NB4 (cell line): ENCODE measurements around the gene CAPRIN1.

Experiments
- MYC ChIP-seq: IDR thresholded peaks from 2 replicates; pipeline ENCODE4 v1.6.1; 2011; ENCODE audit warnings: low read depth, low read length
- POLR2A ChIP-seq: IDR thresholded peaks from 2 replicates; pipeline ENCODE4 v1.6.1; 2011; ENCODE audit warnings: mild to moderate bottlenecking; ENCODE audit not compliant: insufficient read length; ENCODE audit errors: extremely low read depth
- TF ChIP-seq, protein P1 (sequence below): IDR thresholded peaks from one replicate; pipeline ENCODE4 v1.5.1; 2012; ENCODE audit warnings: low read depth, low read length
- TF ChIP-seq, protein P2 (sequence below): IDR thresholded peaks from 2 replicates; pipeline ENCODE4 v1.6.1; 2011; ENCODE audit warnings: low read depth, low read length

DNA sequence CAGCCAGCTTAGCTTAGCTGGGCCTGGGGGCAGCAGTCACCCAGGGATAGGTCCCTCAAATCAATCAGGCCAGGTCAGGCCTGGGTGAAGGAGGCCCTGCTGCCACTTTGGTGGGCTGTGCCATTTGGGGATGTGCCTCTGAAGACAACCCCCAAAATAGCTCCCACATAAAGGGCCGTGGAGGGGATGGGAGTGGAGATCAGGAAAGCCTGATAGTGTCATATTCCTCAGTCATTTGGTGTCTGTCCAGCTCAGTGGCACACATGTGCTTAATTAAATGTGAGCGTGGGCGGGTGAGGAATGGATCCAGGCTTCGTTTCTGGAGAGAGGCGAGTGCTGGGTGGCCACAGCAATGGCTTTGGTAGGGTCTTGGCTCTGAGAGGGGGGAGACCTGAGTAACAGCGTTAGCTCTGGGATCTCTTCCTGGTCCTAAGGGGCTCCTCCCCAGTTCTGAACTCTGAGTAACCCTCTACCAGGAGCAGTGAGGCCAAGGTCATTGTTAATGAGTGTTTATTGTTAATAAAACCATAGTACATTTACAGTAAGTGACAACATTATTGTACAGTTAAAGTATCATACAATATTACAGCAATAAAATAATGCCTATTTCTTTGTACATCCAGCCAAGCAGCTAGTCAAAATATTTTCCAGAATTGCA lies 99.1 kb downstream of the CAPRIN1 start:
- TF ChIP-seq, protein P1, sequence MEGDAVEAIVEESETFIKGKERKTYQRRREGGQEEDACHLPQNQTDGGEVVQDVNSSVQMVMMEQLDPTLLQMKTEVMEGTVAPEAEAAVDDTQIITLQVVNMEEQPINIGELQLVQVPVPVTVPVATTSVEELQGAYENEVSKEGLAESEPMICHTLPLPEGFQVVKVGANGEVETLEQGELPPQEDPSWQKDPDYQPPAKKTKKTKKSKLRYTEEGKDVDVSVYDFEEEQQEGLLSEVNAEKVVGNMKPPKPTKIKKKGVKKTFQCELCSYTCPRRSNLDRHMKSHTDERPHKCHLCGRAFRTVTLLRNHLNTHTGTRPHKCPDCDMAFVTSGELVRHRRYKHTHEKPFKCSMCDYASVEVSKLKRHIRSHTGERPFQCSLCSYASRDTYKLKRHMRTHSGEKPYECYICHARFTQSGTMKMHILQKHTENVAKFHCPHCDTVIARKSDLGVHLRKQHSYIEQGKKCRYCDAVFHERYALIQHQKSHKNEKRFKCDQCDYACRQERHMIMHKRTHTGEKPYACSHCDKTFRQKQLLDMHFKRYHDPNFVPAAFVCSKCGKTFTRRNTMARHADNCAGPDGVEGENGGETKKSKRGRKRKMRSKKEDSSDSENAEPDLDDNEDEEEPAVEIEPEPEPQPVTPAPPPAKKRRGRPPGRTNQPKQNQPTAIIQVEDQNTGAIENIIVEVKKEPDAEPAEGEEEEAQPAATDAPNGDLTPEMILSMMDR, result no peak
- no peak for TF ChIP-seq POLR2A
- TF ChIP-seq, protein P2, sequence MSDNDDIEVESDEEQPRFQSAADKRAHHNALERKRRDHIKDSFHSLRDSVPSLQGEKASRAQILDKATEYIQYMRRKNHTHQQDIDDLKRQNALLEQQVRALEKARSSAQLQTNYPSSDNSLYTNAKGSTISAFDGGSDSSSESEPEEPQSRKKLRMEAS, result no peak
- TF ChIP-seq MYC, result no peak
